NB4 (cell line): ENCODE results near the gene OPCML.

Source experiments
- CTCF ChIP-seq: IDR thresholded peaks from one replicate; pipeline ENCODE4 v1.5.1; 2012; ENCODE audit warnings: low read depth, low read length
- POLR2A ChIP-seq: IDR thresholded peaks from 2 replicates; pipeline ENCODE4 v1.6.1; 2011; ENCODE audit warnings: mild to moderate bottlenecking; ENCODE audit not compliant: insufficient read length; ENCODE audit errors: extremely low read depth

GRCh38 chr11:132430429-132431062, 1101.8 kb downstream of the OPCML start:
- TF ChIP-seq POLR2A (no peak), CTCF (no peak)
